HepG2 (cell line): ENCODE measurements around the gene DMRTA2. TPM values are rescaled to one million over a fixed set of nuclear protein-coding genes. Genes with fewer than 3 reads are reported as not detected.

Source experiments
- ATAC-seq: fragments of 200-7000 bp; cut with Tn5 transposase; 3 replicates; pipeline ENCODE4 v1.9.1; 2020; ENCODE audit warnings: mild to moderate bottlenecking, moderate library complexity
- BruUV-seq: library from RNA; stranded (reverse); fragments of 400-500 nt; replicated peaks from 2 replicates; lab custom pipeline; 2021; lab: Mats Ljungman, UMichigan
- CTCF ChIA-PET: fragments of 300-600 bp; formaldehyde crosslinking; extraction: SDS; loops from one replicate; lab custom pipeline; 2021; ENCODE audit warnings: low total read pairs, inconsistent platforms, low intra/inter-chr PET ratio; lab: Yijun Ruan, JAX
- POLR2A ChIA-PET: fragments of 350-600 bp; sonication (Branson Sonifier 250); formaldehyde crosslinking; loops from one replicate; lab custom pipeline; 2020; ENCODE audit warnings: antibody characterized with exemption, inconsistent platforms; lab: Yijun Ruan, JAX
- DNase-seq: peaks from one replicate; pipeline ENCODE4 v3.0.0-alpha.2; 2015; ENCODE audit warnings: low spot score
- FAIRE-seq: peaks from 3 replicates; lab custom pipeline; 2011; peaks lifted over from hg19 to GRCh38; lab: Jason Lieb, UNC
- H2AFZ ChIP-seq: one replicate; pipeline ENCODE4 v1.6.1; 2011; ENCODE audit warnings: low read length, inconsistent platforms
- H3K27ac ChIP-seq: fragments of 300-600 bp; 3 replicates; pipeline ENCODE4 v1.8.0; 2011; ENCODE audit warnings: mixed run types, mild to moderate bottlenecking, mixed read lengths, low read length, inconsistent platforms; ENCODE audit not compliant: insufficient read depth; ENCODE audit errors: extremely low read length
- H3K27me3 ChIP-seq, 2 experiments: fragments of 200-600 bp in 1 of 2; 2 replicates in 1 of 2; 3 replicates in 1 of 2; pipeline versions ENCODE4 v1.6.0 to v1.8.0; 2011; ENCODE audit warnings: low read length in 2 of 2, mild to moderate bottlenecking in 2 of 2, moderate library complexity in 2 of 2, inconsistent platforms in 1 of 2; ENCODE audit not compliant: insufficient read depth in 2 of 2, control insufficient read depth in 1 of 2
- H3K36me3 ChIP-seq, 2 experiments: fragments of 200-600 bp in 1 of 2; replicated peaks in 1 of 2; 2 replicates in 1 of 2; 3 replicates in 1 of 2; pipeline versions ENCODE4 v1.5.1 to v1.8.0; 2011; ENCODE audit warnings: low read length in 2 of 2, inconsistent platforms in 1 of 2; ENCODE audit not compliant: insufficient read depth in 2 of 2, control insufficient read depth in 1 of 2
- H3K4me1 ChIP-seq: 2 replicates; pipeline ENCODE4 v1.5.1; 2012; ENCODE audit warnings: low read length, inconsistent platforms; ENCODE audit not compliant: insufficient read depth
- H3K4me2 ChIP-seq: 2 replicates; pipeline ENCODE4 v1.6.0; 2011; ENCODE audit warnings: low read depth, low read length, inconsistent platforms
- H3K4me3 ChIP-seq, 3 experiments: fragments of 200-600 bp in 1 of 3; sonication (generic), shearing (Covaris generic) in 1 of 3; replicated peaks in 1 of 3; 2 replicates each; pipeline ENCODE4 v1.5.1; 2011 to 2016; ENCODE audit warnings: low read length in 3 of 3, inconsistent platforms in 2 of 3, low read depth in 2 of 3, mild to moderate bottlenecking in 2 of 3, control low read depth in 1 of 3, mixed read lengths in 1 of 3; ENCODE audit not compliant: insufficient read depth in 1 of 3
- H3K79me2 ChIP-seq: one replicate; pipeline ENCODE4 v1.6.1; 2011; ENCODE audit warnings: low read length, inconsistent platforms; ENCODE audit not compliant: insufficient read depth
- H3K9ac ChIP-seq: 2 replicates; pipeline ENCODE4 v1.6.0; 2011; ENCODE audit warnings: mild to moderate bottlenecking, low read depth, low read length, inconsistent platforms; ENCODE audit not compliant: insufficient read depth
- H3K9me3 ChIP-seq: 2 replicates; pipeline ENCODE4 v1.5.1; 2012; ENCODE audit warnings: mild to moderate bottlenecking, low read length
- H4K20me1 ChIP-seq: 2 replicates; pipeline ENCODE4 v1.6.0; 2011; ENCODE audit warnings: inconsistent platforms, mild to moderate bottlenecking, low read length, moderate library complexity; ENCODE audit not compliant: insufficient read depth
- CBX2 ChIP-seq, 2 experiments: fragments of 200-600 bp in 1 of 2; sonication (generic); formaldehyde crosslinking in 1 of 2; IDR thresholded peaks; 2 replicates each; pipeline versions ENCODE4 v1.7.0 to v1.8.1; 2018 to 2022; ENCODE audit warnings: low read depth in 2 of 2, low read length in 1 of 2, mild to moderate bottlenecking in 1 of 2, missing genetic modification reagents in 1 of 2
- FIP1L1 ChIP-seq: fragments of 200-400 bp; formaldehyde crosslinking; IDR thresholded peaks from 2 replicates; pipeline ENCODE4 v1.6.1; 2018; ENCODE audit warnings: low read depth, mild to moderate bottlenecking, low read length, moderate library complexity, borderline replicate concordance; ENCODE audit not compliant: insufficient read depth
- HDAC1 ChIP-seq: sonication (generic); formaldehyde crosslinking; IDR thresholded peaks from 2 replicates; pipeline ENCODE4 v1.5.1; 2020; ENCODE audit warnings: mild to moderate bottlenecking, missing genetic modification reagents
- IRX3 ChIP-seq: sonication (generic); formaldehyde crosslinking; IDR thresholded peaks from 2 replicates; pipeline ENCODE4 v1.8.1; 2023; ENCODE audit warnings: mild to moderate bottlenecking, low read depth, missing genetic modification reagents, borderline replicate concordance
- KDM3A ChIP-seq: IDR thresholded peaks from 2 replicates; pipeline ENCODE4 v1.6.1; 2018; ENCODE audit warnings: low read depth, missing compliant biosample characterization
- MED8 ChIP-seq: sonication (generic); formaldehyde crosslinking; IDR thresholded peaks from 2 replicates; pipeline ENCODE4 v1.8.1; 2023; ENCODE audit warnings: mild to moderate bottlenecking, missing genetic modification reagents; ENCODE audit not compliant: insufficient replicate concordance
- MLXIP ChIP-seq: sonication (generic); formaldehyde crosslinking; IDR thresholded peaks from 2 replicates; pipeline ENCODE4 v1.9.0; 2021; ENCODE audit warnings: missing genetic modification reagents, borderline replicate concordance
- MTF1 ChIP-seq: sonication (generic); formaldehyde crosslinking; IDR thresholded peaks from 2 replicates; pipeline ENCODE4 v1.5.0; 2020; ENCODE audit warnings: missing genetic modification reagents
- RCOR2 ChIP-seq: IDR thresholded peaks from 2 replicates; pipeline ENCODE4 v1.6.1; 2016; ENCODE audit warnings: missing biosample characterization, missing genetic modification reagents
- REXO4 ChIP-seq: sonication (generic); formaldehyde crosslinking; IDR thresholded peaks from 2 replicates; pipeline ENCODE4 v1.8.0; 2022; ENCODE audit warnings: missing genetic modification reagents, mild to moderate bottlenecking, borderline replicate concordance
- ZMYM3 ChIP-seq: sonication (generic); formaldehyde crosslinking; IDR thresholded peaks from 2 replicates; pipeline ENCODE4 v1.5.1; 2020; ENCODE audit warnings: mild to moderate bottlenecking, missing genetic modification reagents
- ZNF10 ChIP-seq: sonication (generic); formaldehyde crosslinking; IDR thresholded peaks from 2 replicates; pipeline ENCODE4 v1.4.0; 2020; ENCODE audit warnings: mild to moderate bottlenecking, low read depth, missing genetic modification reagents, borderline replicate concordance
- ZNF460 ChIP-seq: sonication (generic); formaldehyde crosslinking; IDR thresholded peaks from 2 replicates; pipeline ENCODE4 v1.5.1; 2020; ENCODE audit warnings: missing genetic modification reagents, mild to moderate bottlenecking, borderline replicate concordance
- ZNF558 ChIP-seq: sonication (generic); formaldehyde crosslinking; IDR thresholded peaks from 2 replicates; pipeline ENCODE4 v1.9.0; 2022; ENCODE audit warnings: mild to moderate bottlenecking, missing genetic modification reagents, borderline replicate concordance
- ZNF761 ChIP-seq: sonication (generic); formaldehyde crosslinking; conservative IDR thresholded peaks from 2 replicates; pipeline ENCODE4 v1.4.0; 2020; ENCODE audit warnings: mild to moderate bottlenecking, missing genetic modification reagents
- ZNF776 ChIP-seq: sonication (generic); formaldehyde crosslinking; IDR thresholded peaks from 2 replicates; pipeline ENCODE4 v1.4.0; 2020; ENCODE audit warnings: mild to moderate bottlenecking, missing genetic modification reagents
- WGBS: methylation state at CpG from one replicate; pipeline ENCODE4 v1.1.6; 2017; ENCODE audit warnings: low lambda C conversion rate; 5-methylcytosine and 5-hydroxymethylcytosine counted together
- in situ Hi-C: cut with HindIII; loops from 2 replicates; pipeline ENCODE4 v1.10.0; 2017; ENCODE audit warnings: low pct_unique_long_range_greater_than_20kb; ENCODE audit not compliant: extremely low pct_ligation_motif_present
- intact Hi-C: fragments of 100-400 bp; cut with micrococcal nuclease; formaldehyde crosslinking; loops from one replicate; pipeline ENCODE4 v1.10.0; 2022; ENCODE audit not compliant: unreplicated experiment
- polyA plus RNA-seq, 8 experiments: library from polyadenylated mRNA; depleted of rRNA in 3 of 8; stranded (reverse) in 7 of 8; unstranded in 1 of 8; fragments of >200 nt; fragmentation: Illumina TruSeq in 4 of 8; extraction: Trizol in 4 of 8; gene quantifications; 2 replicates each; pipeline versions ENCODE4 v1.2.1 to v1.2.3, GENCODE V29; 2011 to 2016; ENCODE audit warnings: low read depth in 4 of 8, missing spikeins in 1 of 8, mixed read lengths in 1 of 8; ENCODE audit not compliant: insufficient read depth in 1 of 8
- total RNA-seq, 5 experiments: library from RNA; depleted of rRNA; stranded (reverse); fragments of >200 nt; fragmentation: Illumina TruSeq; extraction: Trizol; gene quantifications; 2 replicates each; pipeline ENCODE4 v1.2.3, GENCODE V29; 2016; ENCODE audit warnings: low read depth in 1 of 5
- TF ChIP-seq, protein P1 (sequence below): sonication (generic); formaldehyde crosslinking; IDR thresholded peaks from 2 replicates; pipeline ENCODE4 v1.8.0; 2022; ENCODE audit warnings: mild to moderate bottlenecking, missing genetic modification reagents, borderline replicate concordance

DMRTA2 gene
- total and polyA plus RNA-seq, 2 of the 13 experiments (the other 11 are each of a cell fraction or from before 2014, with no cell fraction given) = not detected

DNA sequence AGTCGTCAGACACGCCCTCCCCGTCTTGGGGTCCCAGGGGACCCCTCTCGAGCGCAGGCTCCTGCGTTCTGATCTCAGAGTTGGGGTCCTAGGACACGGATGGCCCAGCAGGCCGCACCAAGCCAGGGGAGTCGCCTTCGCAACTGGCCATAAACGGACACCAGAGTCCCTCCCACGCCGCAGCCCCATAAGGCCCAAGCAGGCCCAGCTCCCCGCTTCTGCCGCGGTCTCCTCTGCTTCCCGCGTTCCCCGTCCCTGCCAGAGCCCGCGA is 633 bp downstream of the DMRTA2 start (continued):
- TF ChIP-seq, protein P1, sequence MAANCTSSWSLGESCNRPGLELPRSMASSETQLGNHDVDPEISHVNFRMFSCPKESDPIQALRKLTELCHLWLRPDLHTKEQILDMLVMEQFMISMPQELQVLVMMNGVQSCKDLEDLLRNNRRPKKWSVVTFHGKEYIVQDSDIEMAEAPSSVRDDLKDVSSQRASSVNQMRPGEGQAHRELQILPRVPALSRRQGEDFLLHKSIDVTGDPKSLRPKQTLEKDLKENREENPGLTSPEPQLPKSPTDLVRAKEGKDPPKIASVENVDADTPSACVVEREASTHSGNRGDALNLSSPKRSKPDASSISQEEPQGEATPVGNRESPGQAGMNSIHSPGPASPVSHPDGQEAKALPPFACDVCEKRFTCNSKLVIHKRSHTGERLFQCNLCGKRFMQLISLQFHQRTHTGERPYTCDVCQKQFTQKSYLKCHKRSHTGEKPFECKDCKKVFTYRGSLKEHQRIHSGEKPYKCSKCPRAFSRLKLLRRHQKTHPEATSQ (CRISPR knock-in tag) = no peak
- TF ChIP-seq IRX3 (no peak), ZNF10 (no peak)

DNA sequence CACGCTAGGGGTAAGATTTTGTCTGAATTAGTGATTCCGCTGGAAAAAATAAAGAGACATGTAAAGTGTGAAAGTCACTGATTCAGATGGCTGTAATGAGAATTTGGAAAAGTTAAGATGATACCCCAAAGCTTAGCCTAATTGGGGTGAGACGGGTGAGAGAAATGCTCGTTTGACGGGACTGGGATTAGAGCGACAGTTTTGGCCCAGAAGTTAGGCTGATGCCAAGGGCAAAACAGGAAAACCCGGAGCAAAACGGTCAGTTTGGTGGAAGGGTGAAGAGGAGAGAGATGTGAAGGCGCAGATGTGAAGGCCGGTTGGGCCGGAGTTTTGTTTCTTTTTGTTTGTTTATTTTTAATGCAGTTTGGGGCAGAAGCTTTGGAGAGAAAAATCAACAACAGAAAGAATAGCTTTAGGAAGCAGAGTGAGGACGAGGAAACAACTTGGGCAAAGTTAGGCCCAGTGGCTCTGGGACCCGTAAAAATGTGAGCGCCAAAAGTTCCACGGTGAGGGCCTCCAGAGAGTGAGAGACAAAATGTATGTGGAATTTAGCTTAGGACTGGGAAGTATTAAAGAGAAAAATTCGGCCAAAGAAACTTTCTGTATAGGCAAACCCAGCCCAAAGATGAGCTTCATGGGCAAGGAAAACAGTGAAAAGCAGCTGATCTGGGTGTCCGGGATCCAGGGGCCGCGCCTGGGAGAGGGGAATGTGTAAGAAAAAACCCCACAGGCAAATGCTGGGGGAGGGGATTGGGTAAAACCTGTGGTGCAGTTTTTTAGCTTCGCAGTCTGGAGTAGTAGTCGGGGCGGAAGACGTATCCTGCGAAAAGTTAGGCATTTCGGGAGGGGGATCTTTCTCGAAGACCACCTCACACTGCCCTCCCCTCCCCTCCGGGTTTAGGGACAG is 1.2 kb downstream of the DMRTA2 start:
- POLR2A ChIA-PET = no interaction called here
- no peak overlapping the region for H3K4me2 ChIP-seq
- BruUV-seq = no TSS peak
- peaks cover 11% of the 10 kb centered on the region for H3K4me1 ChIP-seq
- H3K27me3 ChIP-seq = peaks cover 18 to 76% of the 10 kb centered on the region in 2 experiments
- CTCF ChIA-PET = no interaction called here
- no peak for FAIRE-seq
- no peak for DNase-seq
- 59% methylated on average over 26 of the region's 27 CpGs for WGBS
- no peak overlapping the region for H3K27ac ChIP-seq
- H3K9me3 ChIP-seq = no peaks in the 10 kb centered on the region
- intact Hi-C loops = no loop called here
- no peak for TF ChIP-seq MTF1 (CRISPR knock-in tag)
- TF ChIP-seq KDM3A (CRISPR knock-in tag) = no peak
- no peak for TF ChIP-seq HDAC1
- no peak for TF ChIP-seq REXO4
- no peak for TF ChIP-seq ZNF761 (CRISPR knock-in tag)
- TF ChIP-seq MED8 = no peak
- no peak for TF ChIP-seq ZMYM3
- TF ChIP-seq CBX2 (IDR thresholded peaks at IDR 0.05; ENCODE audit: low read depth, low read length) = no peak
- TF ChIP-seq CBX2 (CRISPR knock-in tag; IDR thresholded peaks at IDR 0.05; ENCODE audit: low read depth) = no peak
- no peak for TF ChIP-seq ZNF558
- no peak for TF ChIP-seq RCOR2 (CRISPR knock-in tag)
- TF ChIP-seq ZNF460 (CRISPR knock-in tag) = no peak
- no peak for TF ChIP-seq FIP1L1
- no peak for TF ChIP-seq ZNF776
- TF ChIP-seq MLXIP (CRISPR knock-in tag) = no peak
- TF ChIP-seq, all 625 proteins: peak for 0
- in situ Hi-C loops = no loop called here
- no peak overlapping the region for H3K9ac ChIP-seq
- H3K4me3 ChIP-seq = no peak overlapping the region
- no peaks in the 10 kb centered on the region for H4K20me1 ChIP-seq
- no peak overlapping the region for H2AFZ ChIP-seq
- H3K79me2 ChIP-seq = no peaks in the 10 kb centered on the region
- no peaks in the 10 kb centered on the region for H3K36me3 ChIP-seq
- no peak for ATAC-seq
